GM19035 (cell line): Measurements from ENCODE around the gene MRPS2.
"Not testable (repeated sequence)": the region's sequence is repeated elsewhere in the genome, so short reads cannot be mapped to it uniquely, and the experiment has no call there.

Experiments
- ATAC-seq: cut with Tn5 transposase; IDR thresholded peaks from one replicate; pipeline ENCODE4 v1.9.1; 2021; ENCODE audit not compliant: unreplicated experiment

MRPS2 gene

DNA sequence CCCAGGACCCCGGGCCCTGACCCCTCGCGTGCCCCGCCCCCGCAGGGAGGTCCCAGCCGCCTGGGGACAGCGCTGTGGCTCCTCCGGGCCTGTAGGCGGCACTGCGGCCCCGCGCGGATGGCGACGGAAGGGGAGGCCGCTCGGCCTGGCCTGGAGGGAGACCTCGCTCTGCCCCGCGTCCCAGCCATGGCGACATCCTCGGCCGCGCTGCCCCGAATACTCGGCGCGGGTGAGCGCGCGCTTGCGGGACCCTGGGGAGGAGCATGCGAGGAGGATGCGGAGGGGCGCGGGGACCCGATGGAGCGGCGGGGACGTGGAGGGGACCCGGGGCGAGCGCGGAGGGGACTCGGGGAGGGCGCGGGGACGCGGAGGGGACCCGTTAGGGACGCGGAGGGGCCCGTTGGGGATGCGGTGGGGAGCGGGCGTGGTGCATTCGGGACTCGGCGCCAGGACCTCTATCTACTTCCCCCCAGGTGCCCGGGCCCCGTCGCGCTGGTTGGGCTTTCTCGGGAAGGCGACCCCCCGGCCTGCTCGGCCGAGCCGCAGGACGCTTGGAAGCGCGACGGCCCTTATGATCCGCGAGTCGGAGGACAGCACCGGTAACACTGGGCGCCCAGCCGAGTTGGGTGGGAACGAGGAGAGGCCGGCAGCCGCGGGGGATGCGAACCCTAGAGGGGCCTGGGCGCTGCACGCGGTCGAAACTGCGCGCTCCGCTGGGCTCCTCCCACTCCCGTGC is at the start of gene MRPS2:
MRPS2 (plus strand) TSS at position 158 of the 736 bp plus-strand sequence; CDS start at position 187, 29 bp downstream.
- peak; percentile 80 for ATAC-seq

DNA sequence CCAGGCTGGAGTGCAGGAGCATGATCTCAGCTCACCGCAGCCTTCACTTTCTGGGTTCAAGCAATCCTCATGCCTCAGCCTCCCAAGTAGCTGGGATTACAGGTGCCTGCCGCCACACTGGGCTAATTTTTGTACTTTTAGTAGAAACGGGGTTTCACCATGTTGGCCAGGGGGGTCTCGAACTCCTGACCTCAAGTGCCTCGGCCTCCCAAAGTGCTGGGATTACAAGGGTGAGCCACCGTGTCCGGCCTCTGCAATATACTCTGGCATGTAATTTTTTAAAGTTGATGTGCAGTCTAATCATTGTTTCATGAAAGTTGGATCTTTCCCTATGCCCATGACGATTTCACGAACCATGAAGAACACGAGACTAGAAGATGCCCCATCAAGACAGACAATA is 49.5 kb upstream of the MRPS2 start:
- no peak for ATAC-seq

DNA sequence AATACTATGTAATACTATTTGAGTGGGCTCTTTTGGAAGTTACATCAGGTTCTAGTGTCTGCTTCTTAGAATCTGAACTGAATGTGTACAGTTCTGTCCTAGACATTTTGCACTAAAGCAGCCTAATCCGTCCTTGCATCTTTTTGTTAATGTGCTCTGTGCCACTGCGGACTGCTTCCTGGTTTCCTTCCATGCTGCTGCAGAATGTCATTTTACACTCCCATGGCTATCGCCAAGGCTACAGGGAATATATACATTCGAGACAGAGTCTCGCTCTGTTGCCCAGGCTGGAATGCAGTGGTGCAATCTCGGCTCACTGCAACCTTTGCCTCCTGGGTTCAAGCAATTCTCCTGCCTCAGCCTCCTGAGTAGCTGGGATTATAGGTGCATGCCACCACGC is 48.6 kb upstream of the MRPS2 start:
- ATAC-seq = not testable (repeated sequence)

DNA sequence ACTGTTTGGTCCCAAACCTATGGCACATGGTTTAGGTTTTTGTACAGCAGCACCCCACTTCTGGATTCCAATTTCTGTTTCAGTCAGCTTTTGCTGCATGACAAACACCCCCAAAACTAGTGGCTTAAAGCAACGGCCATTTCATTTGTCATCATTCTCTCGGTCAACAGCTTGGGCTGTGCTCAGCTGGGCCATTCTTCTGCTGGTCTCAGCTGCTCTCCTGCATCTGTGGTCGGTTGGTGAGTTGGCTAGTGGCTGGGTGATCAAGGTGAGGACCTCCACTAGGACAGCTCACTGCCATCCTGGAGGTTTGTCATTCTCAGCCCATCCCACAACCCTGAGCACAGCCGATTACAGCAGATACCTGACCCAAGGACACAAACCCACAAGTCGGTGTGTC is 45.7 kb upstream of the MRPS2 start:
- no peak for ATAC-seq

DNA sequence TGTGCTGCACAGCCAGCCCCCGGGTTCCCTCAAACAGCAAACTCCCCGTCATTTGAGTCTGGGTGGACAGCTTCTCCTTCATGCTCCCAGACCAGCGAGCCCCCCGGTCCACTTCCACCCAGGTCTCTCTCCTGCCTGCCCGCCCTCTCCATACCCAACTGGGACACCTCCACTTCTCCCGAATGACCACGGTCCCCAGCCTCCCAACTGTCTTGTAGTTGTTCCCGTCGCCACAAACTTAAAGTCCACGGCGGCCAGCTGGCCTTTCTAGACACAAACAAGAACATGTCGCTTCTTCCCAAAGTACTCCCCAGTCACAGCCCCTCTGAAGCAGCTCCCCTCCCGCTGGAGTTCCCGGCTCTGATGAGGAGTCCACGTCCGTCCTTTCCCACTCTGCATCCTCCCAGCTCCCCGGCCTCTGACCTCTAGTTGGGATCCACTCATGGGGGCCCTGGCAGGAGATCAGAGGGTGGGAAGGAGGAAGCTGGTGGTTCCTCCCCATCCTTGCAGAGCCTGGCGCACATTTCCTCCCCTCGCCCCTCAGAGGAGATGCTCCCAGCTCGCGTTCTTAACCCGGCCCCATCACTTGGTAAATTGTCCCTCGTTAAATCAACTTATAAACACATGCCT is 45.0 kb upstream of the MRPS2 start:
- no peak for ATAC-seq

DNA sequence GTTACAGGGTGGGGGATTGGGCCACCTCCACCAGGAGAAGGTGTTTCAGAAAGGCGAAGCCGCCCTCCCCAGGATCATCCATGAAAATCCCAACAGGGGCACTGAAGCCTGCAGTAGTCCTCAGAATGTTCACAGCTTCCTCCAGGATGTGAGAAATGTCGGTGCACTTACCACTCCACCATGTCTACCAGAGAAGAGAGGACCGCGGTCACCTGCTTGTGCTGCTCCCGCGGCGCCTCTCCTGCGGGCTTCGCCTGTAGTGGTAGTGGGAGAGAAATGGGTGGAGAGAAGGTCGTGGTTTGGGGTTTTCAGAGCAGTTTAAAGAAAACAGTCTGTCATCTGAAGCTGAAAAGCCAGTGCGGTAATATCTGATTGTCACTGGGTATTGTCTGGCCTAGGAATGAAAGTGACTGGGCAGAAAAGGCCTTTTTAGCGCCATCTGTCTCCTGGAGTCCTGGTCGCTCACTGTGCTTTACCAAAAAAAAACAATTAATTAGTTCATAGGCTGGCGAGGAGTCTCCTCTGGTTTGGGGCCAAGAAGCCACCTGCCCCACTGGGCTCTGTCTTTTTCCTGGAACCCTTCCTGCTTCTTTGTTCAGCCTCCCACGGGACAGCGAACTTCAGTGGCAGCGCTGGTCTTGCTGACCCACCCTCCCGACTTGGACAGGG is 43.9 kb upstream of the MRPS2 start:
- no peak for ATAC-seq

DNA sequence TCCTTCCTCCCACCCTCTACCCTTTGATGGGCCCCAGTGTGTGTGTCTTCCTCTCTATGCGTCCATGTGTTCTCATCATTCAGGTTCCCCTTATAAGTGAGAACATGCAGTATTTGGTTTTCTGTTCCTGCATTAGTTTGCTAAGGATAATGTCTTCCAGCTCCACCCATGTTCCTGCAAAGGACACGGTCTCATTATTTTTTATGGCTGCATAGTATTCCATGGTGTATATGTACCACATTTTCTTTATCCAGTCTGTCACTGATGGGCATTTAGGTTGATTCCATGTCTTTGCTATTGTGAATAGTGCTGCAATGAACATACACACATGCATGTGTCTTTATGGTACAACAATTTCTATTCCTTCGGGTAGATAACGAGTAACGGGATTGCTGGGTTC is 42.0 kb upstream of the MRPS2 start:
- ATAC-seq = not testable (repeated sequence)

DNA sequence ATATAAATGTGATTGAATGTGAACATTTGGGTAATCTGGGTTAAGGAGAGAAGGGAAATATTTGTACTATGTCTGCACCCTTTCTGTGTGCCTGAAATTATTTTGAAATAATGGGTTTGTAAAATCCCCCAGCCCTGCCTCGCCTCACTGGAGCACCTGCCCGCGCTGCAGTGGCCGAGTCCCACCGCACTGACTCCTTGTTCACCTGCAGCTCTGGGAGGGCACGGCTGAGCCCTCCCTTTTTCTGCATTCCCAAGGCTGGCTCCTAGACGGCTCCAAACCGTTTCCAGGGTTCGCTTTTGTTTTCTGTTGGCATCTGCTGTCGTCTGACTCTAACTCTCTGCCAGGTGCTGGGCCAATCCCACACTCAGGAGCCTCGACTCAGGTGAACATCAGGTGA is 38.5 kb upstream of the MRPS2 start:
- ATAC-seq = no peak

DNA sequence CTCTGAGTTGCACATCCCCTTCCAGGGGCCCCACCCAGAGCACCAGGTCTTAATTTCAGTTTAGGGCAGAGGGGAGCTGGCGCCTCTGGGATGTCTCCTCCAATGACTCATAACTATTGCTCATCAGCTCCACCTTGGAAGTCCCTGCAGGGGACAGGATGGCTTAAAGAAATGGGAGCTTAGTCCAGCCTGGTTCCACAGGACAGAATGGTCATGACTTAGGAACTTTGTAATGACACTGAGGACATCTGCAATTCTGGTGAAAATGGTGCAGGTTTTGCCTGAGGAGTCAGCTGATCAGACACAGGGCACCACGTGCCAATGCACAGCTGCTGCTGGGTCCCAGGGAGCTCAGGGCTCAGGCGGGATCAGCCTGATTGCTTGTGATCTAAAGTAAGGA is 37.3 kb upstream of the MRPS2 start:
- no peak for ATAC-seq

DNA sequence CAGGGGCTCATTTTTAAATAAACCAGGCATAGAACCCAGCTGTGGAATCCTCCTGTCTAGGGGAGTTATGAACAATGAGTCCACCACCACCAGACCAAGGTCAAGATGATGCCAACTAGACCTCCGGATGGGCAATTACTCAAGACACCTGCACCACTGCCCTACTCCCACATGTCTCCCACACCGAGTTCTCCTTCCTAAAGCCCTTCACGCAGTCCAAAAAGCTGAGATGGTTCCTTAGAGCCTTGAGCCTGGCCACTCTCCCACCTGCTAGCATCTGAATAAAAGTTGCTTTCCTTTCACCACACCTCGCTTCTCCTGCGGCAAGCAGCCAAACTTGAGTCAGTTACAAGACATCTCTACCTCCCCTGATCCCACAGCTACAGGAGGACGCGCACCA is 36.3 kb upstream of the MRPS2 start:
- ATAC-seq = no peak

DNA sequence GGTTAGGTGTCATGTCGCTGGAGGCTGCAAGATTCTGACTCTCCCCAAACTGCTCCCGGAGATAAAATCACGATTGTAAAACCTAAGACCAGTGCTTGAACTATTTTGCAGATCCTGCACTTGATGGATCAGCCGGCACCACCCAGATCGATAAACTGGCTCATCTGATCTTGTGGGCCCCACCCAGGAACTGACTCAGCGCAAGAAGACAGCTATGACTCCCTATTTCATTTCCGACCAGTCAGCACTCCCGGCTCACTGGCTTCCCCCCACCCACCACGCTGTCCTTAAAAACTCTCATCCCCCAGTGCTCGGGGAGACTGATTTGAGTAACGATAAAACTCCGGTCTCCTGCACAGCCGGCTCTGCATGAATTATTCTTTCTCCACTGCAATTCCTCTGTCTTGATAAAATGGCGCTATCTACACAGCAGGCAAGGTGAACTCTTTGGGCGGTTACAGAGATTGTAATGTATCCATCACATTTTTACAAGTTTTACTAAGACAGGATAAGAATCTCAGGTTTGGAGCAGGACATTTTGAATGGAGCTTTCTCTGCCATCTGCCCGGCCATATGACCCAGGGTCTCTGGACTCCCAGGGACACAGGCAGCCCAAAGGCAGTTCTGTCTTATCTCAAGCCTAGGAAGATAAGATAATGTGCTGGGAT is 31.5 kb upstream of the MRPS2 start:
- no peak for ATAC-seq

DNA sequence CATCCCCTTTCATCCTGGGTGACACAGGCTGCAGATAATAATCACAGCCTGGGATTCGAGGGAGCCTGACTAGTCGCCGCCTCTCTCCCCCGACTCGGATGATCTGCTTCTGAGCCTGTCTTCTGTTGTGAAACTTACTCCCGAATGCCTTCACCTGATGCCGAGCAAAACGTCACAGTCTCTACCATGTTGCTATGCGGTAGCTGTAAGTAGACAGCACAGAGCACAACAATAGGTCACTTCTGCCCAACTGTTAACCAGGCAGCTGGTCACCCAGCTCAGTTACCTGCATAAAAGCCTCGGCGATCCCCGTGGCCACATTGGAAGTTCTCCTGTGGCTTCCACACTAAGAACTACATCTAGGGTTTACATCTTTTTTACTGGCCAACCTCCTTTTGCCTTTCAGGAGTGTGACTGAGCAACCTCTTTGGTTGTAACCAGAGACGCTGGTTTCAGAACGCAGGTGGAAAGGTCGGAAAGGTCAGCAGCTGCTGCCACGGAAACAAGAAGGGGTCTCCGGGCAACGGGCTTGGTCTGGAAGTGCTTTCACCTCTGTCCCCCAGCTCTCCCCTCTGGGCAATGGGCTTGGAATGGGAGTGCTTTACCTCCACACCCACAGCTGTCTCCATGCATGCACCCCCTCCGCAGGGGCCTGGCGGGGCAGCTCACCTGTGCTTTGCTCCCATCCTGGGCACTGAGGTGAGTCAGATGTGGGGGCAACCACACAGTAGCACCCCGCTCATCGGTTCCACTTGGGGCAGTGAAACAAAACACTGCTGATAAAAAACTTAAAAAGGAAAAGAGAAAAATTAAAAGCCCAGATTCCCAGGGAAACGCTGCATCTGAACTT is 28.5 kb upstream of the MRPS2 start:
- no peak for ATAC-seq

DNA sequence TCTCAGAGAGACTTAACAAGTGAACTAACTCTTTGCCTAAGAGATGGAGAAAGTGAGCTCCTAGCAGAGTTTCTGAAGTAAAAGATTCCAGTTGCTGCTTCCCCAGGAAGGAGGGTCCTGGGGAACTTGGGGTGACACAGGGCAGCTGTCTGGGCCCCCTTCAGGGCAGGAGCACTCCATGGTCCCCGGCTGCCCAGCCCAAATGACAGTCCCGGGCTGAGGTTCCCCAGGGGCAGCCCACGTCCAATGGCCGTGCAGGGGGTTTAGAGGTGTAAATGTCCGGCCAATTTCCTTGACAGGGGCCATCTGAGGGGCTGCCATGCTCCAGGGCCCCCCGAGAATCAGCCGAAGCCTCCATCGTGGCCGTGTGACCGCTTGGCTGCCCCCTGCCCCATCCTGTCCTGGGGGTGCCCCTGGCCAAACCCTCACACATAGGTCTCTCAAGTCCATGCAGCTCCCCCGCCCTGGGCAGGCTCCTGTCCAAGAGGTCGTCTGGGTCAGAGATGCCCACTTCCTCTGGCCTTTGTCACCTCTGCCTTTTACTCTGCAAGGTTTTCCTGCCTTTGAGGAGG is 26.4 kb upstream of the MRPS2 start:
- ATAC-seq = no peak

DNA sequence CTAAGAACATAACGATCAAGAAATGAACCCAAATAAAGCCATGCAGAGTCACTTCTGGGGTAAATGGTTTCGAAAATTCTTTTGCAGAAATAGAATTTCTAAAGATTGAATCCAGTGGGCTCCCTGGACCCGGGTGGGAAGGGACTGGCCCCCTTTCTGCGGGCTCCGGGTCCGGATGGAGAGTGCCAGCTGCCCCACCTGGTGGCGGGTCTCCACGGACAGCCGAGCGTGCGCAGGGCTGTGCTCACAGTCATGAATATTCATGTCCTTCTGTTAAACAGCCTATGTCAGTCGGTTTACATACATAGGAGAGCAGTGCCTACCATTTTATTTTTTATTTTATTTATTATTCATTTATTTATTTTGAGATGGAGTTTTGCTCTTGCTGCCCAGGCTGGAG is 25.6 kb upstream of the MRPS2 start:
- ATAC-seq = no peak

DNA sequence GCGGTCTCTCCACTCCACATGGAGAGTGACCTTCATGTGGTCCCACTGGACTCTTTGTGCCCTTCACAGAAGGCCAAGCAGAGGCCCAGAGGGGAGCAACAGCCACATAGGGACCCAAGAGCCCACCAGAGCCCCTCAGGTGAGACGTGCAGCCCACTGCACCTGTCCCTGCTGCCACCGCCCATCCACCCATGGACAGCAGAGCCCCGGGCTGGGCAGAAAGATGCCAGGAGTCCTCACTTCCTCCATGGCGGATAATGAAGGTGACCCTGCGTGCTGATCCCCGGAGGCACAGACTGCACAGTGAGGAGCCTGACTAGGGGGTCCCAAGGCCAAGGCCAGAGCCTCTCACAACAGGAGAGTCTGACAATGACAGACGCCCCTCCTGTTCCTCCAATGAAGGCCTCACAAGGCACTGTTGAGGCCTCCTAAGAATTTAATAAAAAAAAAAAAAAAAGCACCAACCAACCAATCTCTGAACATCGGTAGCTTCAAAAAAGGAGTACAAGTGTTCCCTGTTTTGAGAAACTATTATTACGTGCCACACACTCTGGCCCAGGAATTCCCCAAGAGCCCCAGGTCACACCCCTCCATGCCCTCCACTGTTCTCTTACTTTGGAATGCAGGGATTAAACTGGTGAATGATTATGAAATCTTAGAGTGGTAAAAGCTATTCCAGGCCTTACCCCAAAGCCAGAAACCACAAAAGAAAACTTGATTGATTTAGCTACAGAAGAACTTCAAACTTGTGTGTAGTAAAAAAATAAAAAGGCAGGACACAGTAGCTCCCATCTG is 23.7 kb upstream of the MRPS2 start:
- ATAC-seq = no peak

DNA sequence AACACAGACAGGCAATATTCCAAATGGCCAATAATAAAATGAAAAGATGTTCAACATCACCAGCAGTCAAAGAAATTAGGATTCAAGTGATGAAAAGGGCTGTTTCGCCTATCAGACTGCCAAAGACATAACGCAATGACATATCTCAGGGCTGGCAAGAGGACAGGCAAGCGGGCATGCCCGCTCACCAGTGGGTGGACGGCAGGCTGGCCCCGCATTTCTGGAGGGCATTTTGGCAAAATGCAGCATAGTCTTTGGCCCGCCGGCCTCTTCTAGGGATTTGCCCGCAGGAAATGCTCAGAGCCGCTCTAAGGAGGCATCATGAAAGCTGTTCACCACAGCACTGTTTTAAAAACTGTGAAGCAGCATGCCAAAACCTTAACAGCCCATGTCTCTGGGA is 22.3 kb upstream of the MRPS2 start:
- no peak for ATAC-seq

DNA sequence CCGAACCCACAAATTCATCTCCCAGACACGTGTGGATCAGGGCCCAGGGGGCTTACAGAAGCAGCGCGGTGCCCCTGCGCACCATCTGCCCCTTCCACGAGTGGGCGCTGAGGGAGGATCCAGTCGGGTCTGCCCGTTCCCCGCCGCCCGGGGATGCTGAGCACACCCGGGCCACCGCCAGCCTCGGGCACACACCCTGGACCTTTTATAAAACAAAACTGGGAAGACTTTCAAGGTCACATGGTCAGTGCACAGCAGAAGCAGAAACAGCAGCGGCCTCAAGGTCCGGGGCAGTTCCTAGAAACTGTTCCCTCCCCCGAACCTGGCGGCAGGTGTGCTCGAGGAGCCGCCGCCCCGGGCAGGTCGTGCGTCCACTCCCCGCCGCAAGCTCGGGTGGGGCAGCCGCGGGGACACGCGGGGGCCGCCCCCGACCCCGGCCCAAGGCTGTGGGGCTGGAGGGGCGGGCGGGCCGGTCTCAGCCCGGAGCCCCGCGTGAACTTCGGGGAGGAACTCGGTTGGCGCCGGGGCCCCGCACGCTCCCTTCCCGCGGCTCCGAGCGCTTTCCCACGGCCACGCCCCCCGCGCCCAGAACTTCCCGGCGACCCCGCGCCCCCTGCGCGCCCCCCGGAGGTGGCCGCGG is 21.5 kb upstream of the MRPS2 start:
- ATAC-seq = no peak

DNA sequence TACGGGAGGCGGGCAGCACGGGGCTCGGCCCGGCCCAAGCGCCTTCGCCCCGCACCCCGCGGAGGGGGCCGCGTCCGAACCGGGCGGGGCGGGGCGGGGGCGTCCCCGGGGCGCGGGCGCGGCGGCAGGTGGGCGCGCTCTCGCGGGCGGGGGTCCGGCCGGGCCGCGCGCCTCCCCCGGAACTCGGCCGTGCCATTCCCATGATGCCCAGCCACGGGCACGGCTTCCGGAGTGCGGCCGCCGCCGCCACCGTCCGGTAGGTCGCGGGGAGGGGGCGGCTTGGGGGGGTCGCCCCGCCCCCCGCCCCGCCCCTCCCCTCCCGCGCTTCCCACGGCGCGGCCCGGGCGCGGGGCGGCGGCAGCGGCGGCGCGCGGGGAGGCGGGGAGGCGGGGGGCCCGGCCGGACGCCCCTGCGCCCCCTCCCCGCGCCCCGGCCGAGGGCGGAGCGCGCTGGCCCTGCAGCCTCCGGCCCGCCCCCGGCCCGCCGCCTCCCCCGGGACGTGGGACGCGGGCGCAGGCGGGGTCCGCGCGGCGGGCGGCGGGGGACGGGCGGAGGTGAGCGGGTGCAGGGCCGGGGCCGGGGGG is 20.9 kb upstream of the MRPS2 start, which contains the start of gene PPP1R26:
PPP1R26 (plus strand) TSS at position 314 of the 584 bp plus-strand sequence. CDS start 4,729 bp downstream, outside the sequence.
- ATAC-seq = no peak
